ENCODE results near the gene ZNF385C.
"Not testable (repeated sequence)": the region's sequence is repeated elsewhere in the genome, so short reads cannot be mapped to it uniquely, and the experiment has no call there.

The ZNF385C gene

DNA sequence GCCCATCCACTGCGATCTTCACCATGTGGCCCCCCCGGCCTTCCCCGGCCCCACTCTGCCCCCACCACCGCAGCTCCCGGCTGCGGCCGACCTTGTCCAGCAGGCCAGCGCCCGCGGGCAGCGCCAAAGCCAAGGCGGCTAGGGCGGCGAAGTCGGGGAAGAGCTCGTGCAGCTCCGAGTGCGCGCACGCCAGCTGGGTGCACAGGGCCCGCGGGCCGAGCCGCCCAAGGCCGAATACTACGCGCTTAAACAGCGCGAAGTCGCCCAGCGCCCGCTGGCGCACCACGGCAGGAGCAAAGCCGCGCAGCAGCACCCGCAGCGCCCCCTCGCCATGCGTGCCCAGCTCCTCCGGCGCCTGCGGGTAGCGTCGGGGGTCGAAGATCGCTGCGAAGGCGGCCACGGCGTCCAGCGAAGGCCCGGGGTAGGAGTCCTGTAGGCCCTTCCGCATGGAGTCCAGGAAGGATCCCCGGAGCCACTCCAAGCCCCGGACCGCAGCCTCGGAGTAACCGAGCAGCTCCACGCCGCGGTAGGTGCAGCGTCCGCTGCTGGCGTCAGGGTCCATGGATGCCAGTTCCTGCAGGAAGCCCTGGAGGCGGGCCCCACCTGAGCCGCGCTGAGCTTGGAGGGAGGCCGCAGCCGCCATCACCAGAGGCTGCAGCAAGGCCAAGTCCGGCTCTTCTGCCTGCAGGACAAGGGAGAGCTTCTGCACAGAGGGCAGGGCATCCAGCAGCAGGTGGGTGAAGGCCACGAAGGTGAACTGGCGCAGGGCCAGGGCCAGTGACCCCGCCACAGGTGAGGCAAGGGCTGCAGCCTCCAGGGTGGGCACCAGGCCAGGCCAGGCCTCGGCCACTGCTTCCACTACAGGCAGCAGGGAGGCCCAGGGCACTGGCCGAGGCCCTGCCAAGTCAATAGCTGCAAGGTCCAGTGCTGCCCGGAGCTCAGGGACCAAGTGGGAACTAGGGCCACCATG lies 58.2 kb downstream of the ZNF385C start:
- intact Hi-C loops (cut with DNase I), result no loop called here
- no peak for DNase-seq

DNA sequence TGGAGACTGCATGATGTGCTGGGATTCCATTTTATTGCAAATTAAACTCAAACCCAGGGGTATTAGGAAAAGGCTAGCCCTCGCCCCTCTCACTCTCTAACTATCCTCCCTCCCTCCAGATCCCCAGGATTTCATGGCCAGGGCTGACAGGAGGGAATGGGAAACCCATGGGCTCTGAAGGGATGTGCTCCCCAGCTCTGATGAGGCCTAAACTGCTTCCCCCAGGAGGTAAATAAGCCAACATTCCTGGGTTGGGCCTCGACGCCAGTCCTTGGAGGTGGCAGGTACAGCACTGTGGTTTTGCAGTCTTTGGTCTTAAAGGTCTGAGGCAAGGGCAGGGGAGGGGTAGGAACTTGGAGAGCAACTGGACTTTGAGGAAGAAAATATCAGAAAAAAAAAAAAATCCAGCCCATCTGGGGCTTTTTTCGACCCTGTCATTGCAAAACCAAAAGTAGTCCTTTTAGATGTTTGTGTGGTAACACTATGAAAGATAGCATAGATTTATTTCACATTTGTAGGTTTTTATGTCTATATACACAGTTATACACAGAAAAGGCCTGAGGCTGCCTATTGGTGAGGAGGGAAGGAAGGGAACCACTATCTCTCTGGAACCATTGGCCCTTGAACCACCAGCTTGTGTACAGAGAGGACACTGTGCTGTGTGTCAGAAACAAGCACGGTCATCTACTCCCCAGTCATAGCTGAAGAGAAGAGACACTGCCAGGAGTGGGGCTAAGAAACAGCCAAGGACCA lies 59.9 kb downstream of the ZNF385C start:
- no peak for DNase-seq
- intact Hi-C loops (cut with DNase I), result no loop called here

DNA sequence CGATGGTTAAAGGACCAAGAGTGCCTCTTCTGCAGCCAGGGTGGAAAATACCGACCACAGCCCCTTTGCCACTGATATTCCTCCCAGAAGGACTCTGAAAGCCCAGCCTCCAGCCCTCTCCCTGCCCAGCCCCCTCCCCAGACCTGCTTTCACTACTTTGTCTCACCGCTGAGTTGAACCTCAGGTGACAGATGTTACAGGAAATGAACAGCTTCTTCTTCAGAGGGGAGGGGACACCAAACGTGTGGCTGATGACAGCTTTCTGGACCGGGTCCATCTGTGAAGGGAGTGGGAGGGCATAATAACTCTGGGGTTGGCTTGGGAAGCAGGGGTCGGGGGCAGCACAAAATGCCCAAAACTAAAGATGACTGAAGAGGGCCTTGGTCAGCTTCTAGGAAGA lies 64.2 kb downstream of the ZNF385C start:
- intact Hi-C loops (cut with DNase I), result no loop called here

DNA sequence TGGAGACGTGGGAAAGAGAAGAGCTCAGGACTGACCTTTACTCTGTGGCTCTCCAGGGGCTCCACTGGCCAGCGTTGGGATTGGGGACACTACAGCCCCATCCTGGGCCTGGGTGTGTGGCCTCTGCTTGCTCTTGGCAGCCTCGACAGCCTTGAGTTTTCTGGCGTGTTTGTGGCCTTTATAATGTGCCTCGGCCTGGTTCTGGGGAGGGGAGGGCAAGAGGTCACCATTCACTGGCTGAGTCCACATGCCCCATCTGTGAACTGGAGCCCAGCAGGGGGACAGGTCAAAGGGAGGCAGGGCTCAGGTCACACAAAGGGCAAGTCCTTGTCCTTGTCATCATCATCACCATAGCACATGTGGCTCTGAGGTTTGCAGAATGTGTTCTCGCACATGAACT lies 66.7 kb downstream of the ZNF385C start:
- no peak for DNase-seq
- intact Hi-C loops (cut with DNase I), result no loop called here

More for the DNA sequence above, 64.2 kb downstream of the ZNF385C start:
- DNase-seq, result no peak

DNA sequence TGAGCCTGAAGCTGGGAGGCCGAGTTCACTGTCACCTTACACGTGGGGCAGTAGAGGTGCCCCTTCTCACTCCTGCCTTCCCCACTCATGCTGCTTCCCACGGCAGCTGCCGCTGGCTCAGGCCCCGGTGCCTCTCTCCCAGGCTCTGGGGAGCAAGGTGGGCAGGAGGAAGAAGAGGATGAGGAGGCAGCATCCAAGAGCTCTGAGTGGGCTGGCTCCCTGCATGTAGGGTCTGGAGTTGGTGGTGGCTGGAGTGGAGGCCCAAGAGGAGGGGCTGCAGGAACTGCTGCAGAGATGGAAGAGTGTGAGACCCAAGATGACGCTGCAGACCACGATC lies 69.5 kb downstream of the ZNF385C start:
- intact Hi-C loops (cut with DNase I), result loop anchor here (5.0 kb wide), 1 partner anchor 74 kb away; no protein-coding TSS in a partner anchor
- no peak for DNase-seq

DNA sequence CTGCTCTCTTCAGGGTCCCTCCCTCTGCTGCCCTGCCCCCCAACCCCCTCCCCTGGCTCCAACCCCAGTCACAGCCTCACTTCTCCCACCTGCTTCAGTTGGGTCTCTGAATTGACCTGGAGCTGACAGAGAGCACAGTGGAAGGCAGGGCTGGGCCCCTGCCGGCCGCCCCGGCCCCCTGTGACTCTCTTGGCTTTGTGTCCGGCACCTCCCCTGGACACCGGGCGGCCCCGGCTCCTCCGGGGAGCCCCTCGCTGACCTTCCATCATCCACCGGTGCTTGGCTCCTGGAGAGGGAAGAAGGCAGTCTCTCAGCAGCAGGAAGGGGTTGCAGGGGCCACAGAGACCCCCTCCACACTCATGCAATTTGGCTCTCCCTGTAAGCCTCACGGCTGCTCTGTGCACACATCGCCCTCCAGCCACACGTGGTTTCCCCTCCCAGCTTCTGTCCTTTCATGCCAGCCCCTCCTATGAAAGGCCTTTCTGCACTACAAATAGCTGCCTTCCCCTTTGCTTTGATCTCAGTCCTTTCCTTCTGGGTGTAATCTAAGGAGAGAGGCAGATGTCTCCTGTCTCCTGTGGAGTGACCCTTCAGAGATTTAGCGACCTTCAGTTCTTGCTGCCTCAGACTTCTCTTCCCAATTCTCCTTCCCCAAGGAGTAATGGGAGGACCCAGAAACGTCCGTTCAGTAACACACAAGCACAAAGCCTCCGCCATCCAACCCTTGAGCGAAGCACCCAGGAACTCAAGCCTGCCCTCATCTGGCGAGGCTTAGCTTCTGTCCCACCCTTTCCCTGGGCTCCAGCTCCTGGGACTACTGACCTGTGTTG lies 70.1 kb downstream of the ZNF385C start:
- intact Hi-C loops (cut with DNase I), result loop anchor here (5.0 kb wide), 1 partner anchor 74 kb away; no protein-coding TSS in a partner anchor
- no peak for DNase-seq

DNA sequence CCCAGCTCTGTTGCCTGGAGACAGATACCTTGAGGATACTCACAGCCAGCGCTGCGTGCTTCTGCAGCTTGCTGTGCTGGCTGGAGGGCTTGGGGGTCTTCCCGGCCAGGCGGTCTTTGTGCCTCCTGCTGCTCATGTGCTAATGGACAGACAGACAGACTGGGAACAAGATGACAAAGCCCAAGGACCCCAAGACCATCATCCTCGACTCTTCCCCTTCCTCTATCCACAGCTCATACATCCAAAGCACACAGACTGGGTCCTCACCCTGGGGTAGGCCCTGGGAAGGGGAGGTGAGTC lies 70.7 kb downstream of the ZNF385C start:
- intact Hi-C loops (cut with DNase I), result loop anchor here (5.0 kb wide), 1 partner anchor 75 kb away; no protein-coding TSS in a partner anchor

DNA sequence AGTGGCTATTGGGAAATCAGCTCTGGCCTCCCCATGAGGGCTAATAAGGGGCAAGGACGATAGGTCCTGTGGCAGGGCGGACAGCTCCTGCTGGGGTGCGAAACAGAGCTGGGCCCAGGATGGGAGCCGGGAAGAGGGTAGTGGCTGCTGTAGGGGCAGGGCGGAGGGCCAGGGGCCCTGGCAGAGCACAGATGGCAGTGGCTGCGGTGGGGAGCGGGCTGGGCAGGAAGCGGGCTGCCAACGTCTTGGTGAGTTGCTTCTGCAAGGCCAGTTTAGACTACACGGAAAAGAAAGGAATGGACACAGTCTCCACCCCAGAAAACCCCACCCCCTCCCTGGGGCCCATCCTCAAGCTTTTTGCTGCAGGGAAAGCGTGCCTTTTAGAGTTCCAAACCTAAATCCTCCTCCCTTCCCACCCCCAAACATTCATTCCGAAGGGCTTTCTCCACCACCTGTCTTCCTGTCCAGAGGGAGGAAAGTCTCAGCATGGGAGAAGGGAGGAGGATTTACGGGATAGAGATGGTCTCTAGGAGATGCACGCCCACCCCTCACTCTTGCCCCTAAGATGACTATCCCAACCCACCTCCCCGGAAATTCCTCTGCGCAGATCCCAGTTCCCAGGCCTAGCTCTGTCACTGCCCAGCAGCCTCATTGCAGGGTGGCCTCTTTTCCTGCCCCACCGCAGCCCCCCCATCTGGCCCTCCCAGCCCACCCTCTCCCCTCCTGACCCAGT lies 71.2 kb downstream of the ZNF385C start:
- intact Hi-C loops (cut with DNase I), result loop anchor here (5.0 kb wide), 1 partner anchor 75 kb away; no protein-coding TSS in a partner anchor
- DNase-seq, result no peak

More for the DNA sequence above, 70.7 kb downstream of the ZNF385C start:
- DNase-seq, result no peak

DNA sequence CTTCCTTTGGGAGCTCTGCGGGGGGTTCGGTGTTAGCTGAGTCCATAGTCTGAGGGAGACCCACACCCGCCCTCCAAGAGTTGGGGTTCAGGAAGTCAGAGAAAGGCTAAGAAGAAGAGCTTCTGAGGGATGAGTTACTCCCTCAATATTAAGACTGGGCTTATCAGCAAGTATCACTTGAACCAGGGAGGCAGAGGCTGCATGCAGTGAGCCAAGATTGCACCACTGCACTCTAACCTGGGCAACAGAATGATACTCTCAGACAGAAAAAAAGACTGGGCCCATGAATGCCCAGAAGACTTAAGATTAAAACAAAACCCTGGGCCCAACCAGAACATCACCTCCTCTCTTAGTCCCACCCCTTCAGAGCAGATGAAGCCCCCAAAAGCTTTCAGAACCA lies 72.3 kb downstream of the ZNF385C start:
- intact Hi-C loops (cut with DNase I), result loop anchor here (5.0 kb wide), 1 partner anchor 76 kb away; no protein-coding TSS in a partner anchor
- DNase-seq, result no peak

DNA sequence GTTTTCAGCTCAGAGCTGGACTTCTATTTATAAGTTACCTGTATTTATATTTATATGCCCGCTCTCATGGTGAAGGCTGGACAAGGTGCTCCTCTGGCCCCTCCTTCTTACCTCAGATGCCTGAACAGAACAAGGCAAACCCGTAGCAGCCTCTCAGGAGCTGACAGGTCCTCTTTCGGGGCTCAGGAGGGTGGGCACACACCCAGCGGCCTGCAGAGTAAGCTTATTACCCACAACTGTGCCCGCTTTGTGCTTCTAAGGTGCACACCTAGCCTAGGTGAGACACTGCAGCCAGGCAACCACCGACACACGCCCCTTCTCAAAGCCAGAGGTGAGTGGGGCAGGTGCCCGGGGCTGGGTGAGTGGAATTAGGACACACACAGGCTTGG lies 73.1 kb downstream of the ZNF385C start:
- DNase-seq, result no peak
- intact Hi-C loops (cut with DNase I), result loop anchor here (5.0 kb wide), 1 partner anchor 77 kb away; no protein-coding TSS in a partner anchor

DNA sequence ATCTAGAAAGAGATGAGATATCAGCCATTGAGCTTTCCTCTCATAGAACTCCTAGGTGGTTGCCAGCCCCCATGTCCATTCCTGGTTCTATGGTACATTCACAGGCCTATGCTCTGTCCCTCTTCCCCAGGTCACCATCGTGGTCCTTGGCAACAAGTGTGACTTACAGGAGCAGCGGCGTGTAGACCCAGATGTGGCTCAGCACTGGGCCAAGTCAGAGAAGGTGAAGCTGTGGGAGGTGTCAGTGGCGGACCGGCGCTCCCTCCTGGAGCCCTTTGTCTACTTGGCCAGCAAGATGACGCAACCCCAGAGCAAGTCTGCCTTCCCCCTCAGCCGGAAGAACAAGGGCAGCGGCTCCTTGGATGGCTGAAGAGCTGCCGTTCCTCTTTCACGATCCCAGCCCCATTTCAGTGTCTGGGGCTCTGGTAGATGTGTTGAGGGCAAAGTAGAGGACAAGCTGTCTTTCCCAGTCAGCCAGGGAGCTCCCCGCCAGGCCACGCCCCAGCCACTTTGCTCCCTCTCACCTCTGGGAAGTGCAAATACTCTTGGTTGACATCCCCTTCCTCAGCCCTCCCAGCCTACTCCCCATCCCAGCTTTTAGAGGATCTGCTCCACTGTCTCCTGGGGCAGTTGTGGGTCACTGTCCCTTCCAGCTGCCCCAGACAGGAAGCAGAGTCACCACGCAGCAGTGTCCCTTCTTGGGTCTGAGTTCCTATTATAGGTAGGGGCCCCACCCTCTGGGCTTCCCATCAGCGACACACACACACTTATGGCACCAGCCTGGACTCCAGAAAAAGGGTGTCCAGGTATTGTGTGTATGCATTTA lies 74.5 kb downstream of the ZNF385C start:
- DNase-seq, result peak in 21 of 42 donors; percentile 14 to 65 (median 38)
- intact Hi-C loops (cut with DNase I), result no loop called here

DNA sequence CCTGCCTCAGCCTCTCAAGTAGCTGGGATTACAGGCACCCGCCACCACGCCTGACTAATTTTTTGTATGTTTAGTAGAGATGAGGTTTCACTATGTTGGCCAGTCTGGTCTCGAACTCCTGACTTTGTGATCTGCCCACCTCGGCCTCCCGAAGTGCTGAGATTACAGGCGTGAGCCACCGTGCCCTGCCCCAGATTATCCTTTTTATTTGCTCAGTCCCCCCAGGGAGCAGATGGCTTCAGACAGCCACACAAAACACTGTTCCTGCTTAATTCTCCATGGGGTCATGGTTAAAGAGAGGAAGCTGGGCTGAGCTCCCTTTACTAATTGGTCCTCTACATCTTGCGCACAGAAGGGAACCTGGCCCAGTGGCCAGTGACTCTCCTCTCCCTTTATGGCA lies 77.4 kb downstream of the ZNF385C start:
- intact Hi-C loops (cut with DNase I); DNase-seq: not testable (repeated sequence)

DNA sequence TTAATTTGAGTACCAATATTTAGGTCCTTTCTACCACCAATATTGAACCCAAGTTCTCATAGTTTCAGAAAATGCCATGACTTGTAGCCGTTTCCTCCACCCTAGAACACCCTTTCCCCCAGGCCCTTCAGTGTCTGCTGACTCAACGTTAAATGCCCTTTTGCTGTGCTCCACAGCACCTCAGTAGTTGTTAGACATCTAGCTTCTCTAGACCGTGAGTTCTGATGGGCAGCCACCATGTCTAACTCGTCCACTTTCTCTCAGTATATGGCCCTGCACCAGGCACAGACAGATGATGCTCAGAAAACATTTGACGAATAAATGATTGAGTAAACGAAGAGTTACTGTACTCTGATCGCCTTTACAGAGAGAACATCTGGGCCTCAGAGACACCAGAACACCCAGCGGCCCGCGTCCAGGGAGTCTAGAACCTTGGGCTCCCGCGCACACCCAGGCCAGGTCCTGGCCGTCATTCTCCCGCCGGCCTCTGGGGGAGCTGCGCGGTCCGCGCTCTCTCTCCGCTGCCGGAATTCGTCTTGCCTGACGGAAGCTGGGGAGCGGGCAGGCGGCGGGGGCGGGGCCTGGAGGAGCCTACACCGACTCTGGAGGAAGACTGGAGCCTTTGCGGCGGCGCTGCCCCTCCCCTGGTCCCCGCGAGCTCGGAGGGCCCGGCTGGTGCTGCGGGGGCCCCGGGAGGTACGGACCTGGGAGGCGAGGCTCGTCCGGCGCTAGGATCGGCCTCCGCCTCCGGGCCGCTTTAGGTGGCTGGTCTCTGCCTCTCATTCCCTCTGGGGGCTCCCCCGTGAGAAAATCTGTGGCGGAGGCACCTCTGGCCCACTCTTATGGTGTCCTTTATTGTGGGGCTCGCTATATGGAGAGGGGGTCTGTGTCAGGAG lies 78.5 kb downstream of the ZNF385C start, which contains the start of gene NKIRAS2:
NKIRAS2 (plus strand) TSS at position 582 of the 896 bp plus-strand sequence. CDS start 1,488 bp downstream, outside the sequence.
- peak; percentile 83 to 98 (median 95) for DNase-seq
- intact Hi-C loops (cut with DNase I), result no loop called here

DNA sequence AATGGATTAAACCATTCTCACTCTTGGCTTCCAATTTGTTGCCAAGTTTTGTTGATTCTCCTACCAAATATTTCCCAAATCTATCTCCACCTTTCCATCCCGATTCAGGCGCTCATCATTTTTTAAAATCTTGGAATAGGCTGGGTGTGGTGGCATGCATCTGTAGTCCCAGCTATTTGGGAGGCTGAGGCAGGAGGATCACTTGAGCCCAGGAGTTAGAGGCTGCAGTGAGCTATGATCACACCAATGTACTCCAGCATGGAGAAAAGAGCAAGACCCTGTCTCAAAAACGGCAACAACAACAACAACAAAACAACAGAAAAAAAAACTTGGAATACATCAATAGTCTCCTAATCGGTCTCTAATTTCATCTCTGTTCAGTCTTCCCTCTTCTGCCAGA lies 79.3 kb downstream of the ZNF385C start:
- no peak for DNase-seq
- intact Hi-C loops (cut with DNase I), result no loop called here

DNA sequence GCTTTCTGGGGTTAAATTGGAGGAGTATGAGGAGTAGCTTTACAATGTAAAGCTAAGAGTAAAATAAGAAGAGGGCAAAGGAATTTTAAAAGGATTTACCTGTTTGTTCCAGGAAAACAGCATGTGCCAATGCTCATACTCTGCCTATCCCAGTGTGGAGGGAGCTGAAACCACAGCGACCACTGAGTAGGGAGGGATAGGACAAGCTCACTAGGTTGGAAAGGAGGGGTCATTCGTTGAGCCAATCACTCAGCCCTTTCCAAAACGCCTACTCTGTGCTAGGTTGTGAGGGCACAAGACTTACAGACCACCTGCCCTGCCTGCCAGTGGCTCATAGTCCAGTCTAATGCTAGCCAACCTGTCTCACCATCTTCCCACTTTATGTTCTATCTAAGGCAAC lies 79.9 kb downstream of the ZNF385C start:
- no peak for DNase-seq
- intact Hi-C loops (cut with DNase I), result no loop called here

DNA sequence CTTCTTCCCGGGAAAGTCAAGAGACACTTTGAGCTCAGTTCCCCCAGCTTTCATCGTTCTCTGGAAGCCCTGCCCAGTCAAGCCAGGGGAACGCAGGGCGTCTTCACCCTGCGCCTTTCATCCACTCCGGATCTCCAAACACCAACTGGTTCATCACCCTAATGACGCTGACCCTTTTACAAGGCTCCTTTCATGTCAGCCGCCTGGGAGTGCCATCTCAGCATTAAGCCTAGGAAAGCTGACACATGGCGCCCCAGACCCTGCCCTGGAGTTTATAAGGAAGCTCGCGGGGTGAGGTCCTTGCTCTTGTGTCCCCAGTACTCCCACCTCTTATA lies 80.4 kb downstream of the ZNF385C start:
- intact Hi-C loops (cut with DNase I), result no loop called here

More for the DNA sequence above, 80.4 kb downstream of the ZNF385C start:
- DNase-seq, result peak in 1 of 42 donors; percentile 20

Data from head of caudate nucleus (tissue), 42 donors.